GM18861 (cell line): ENCODE measurements around the gene PXDC1.

ENCODE experiments used
- ATAC-seq: cut with Tn5 transposase; IDR thresholded peaks from one replicate; pipeline ENCODE4 v1.9.1; 2021; ENCODE audit not compliant: unreplicated experiment

Gene PXDC1, protein sequence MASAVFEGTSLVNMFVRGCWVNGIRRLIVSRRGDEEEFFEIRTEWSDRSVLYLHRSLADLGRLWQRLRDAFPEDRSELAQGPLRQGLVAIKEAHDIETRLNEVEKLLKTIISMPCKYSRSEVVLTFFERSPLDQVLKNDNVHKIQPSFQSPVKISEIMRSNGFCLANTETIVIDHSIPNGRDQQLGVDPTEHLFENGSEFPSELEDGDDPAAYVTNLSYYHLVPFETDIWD

DNA sequence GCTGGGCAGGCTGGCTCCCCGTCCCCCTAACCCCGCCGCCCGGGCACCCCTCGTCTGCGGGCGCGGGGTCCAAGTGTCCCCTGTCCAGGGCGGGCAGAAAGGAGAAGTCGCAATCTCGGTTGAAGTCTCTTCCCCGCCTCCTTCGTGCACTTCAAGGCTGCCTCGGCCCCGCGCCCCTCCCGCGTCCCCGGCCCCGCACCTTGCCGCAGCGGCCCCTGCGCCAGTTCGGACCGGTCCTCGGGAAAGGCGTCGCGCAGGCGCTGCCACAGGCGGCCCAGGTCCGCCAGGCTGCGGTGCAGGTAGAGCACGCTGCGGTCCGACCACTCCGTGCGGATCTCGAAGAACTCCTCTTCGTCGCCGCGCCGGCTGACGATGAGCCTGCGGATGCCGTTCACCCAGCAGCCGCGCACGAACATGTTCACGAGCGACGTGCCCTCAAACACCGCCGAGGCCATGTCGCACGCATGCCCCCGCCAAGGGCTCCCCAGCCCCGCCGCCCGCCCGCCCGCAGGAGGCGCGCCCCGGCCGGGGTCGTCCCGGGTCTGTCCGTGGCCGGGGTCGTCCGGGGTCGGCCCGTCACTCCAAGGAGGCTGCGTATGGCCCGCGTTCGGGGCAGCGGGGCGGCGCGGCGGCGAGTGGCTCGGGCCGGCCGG is at the start of gene PXDC1:
TSS of gene PXDC1 (minus strand) at position 637 of the 653 bp plus-strand sequence. CDS start at position 455, 182 bp downstream.
- ATAC-seq = no peak

DNA sequence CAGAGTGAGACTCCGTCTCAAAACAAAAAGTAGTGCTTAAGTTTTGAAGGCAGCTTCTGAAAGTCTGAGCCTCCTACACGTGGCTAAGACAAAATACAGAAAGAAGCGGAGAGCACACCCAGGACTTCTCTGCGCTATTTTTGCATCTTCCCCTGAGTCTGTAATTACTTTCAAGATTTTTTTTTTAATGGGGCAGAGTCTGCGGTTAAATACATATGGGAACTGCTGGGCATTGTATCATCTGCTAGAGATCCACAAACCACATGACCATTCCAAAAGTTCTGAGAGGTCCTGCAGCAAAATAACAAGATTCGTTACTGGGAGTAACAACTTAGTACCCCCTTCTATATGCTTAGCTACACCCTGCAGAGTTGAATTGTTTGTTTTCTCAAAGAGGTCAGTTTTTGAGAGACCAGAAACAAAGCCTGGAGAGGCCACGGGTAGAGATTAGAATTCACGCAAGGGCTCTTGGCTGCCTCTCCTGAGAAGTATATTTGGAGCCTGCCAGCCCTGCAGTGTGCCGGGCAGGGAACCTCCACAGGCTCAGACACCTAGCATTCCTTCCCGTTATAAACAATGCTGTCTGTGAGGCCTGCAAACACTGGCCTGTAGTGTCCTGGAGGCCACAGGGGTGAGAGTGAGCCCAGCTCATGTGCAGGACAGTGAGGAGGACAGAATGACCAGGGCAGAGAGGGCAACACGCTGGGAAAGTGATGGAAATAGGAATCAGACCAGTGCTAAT is 49.5 kb upstream of the PXDC1 start:
- no peak for ATAC-seq

DNA sequence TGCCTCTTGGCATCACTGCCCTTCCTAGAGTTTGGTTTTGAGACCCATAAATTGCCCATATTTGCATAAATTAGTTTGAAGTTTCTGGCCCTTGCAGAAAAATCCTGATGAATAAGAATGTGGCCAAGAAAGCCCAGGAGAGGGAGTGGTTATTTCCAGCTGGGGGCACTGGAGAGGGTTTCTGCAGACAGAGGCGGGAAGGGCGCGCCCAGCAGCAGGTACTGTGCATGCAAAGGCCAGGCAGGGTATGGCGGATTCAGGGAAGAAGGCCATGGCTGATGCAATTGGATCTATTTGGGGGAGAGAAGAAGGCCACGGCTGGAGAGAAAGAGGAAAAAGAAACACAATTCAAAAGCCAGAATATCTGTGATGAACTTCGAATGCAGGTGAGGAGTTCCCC is 48.2 kb upstream of the PXDC1 start:
- no peak for ATAC-seq

DNA sequence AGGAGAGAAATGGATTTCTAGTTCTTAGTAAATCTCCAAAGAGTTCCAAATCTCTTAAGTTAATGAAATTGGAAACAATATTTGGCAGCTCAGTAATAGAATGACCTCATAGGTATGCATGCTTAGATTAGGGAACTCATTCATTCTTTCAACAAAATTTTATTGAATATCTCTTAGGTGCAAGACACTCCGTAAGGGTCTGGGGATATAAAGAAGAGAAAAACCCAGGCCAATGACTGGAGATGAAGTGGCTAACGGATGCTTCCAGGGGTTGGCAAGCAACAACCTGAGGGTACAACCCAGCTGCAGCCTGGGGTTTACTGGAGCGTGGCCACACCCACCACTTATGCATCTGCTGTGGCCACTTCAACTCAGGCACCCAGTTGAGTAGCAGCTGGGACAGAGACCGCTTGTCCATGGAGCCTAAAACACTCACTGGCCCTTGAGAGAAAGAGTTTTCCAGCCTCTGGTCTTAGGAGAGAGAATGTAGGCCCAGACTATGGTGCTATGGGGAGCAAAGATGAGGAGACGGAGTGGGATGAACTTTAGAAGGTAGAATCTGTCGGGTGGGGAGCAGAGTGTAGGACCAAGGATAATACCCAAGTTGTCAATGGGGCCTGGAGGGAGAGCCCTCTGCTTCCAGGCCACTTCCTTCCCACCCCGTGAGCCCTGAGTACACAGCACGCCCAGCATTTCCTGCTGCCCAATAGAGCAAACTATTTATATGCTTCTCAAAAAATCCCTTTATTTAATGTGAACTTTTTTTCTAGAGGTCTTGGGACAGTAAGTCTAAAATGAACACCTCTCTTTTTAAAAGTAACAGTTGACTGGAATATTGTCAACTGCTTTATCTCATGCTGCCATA is 46.8 kb upstream of the PXDC1 start:
- ATAC-seq = no peak

DNA sequence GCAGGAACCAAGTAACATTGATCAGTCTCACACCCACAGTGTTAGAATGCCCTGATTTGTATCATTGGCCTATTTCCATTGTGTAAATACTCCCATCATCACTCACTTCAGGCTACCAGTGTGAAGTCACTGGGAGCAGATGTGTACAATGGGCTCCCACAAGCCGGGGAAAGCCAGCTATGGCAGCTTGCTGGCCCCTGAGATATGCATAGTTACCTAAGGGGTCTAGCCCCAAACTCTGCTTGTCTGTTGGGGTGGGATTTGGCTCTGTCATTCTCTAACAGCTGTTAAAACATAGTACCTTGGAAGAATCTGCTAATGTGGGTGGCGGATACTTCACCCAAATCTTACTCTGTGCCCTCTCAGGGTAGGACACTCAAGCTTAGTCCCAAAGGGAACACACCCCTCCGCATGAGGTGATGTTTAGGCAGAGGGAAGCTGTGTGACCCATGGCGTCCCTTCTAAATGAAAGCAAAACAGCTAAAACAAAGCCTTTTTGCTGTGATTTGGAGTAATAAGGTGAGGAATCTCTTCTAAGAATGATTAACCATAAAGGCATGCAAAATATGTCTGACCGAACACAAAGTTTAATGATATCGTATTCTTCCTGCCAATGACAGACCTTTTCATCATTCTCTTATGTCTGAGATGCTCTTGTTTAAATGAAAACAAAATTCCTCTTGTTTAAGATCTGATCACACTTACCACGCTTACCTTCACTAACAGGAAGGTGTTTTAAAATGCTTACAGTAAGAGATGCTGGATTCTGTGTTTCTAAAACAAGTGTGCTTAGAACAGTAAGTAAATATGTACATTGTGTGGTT is 45.9 kb upstream of the PXDC1 start:
- ATAC-seq = no peak

DNA sequence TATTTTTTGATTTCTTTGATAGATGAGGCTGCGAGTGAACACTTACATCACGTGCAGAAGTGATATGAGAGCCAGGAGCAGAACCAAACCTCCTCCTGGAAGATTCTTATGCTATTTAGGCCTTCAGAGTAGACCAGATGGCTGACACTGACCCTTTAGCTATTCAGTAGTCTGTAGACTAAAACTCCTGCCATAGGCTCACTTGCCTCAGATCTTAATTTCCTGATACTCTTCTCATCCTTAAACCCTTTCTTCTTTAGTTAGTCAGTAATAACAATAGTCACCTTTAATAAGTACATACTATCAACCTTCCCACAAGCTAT is 45.2 kb upstream of the PXDC1 start:
- no peak for ATAC-seq

DNA sequence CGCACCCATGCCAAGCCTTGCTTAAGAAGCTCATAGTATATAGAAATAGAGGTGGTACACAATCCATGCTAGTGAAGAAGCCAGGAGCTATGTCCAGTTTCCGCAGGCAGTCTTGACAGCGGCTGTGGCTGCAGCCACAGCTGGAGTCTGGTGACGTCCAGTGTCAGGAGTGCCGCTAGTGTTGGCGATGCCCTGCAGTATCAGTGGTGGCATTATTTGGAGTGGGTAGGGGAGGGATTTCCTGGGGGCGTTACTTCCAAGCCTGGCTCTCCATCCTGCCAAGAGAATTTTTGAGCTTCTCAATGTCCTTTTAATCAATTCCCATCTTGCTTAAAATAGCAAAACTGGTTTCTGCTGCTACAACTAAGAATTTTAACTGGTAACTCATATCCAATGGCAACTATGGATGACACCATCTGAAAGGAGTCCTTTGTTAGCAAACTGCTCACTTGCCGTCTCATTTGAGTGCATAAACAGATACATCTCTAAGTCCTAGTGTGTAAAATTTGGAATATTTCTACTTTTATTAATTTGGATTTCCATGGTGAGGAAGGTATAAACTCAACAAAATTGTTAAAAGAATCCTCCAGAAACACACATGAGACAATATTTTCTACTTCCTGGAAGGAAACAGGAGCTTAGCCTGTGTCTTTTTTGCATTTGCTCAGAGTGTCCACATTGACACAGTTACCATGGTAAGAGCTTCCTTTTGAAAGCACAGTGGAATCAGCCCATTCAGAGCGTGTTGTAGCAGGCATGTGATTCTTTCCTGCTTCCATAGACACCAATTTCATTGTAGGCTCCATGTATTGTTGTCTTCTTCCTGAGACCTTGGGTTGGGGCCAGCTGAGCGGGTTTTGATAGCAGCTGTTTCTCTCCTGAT is 44.6 kb upstream of the PXDC1 start:
- ATAC-seq = no peak

DNA sequence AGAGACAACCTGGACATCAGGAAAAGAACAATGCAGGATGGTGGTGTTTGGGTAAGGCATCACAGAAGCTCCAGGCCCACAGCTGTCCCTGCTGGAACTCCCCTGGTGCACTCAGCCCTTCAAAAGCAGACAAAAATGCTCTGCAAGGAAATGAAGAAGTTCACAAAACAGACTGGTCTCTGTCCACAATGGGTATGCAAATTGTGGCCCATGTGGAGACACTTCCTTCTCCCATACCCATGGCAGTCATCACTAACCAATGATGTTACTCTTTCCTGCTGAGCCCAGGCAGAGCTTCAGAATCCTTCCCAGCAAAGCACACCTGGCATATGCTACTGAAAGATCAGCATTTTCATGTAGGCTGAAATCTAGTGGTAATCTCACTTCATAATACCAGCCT is 42.6 kb upstream of the PXDC1 start:
- ATAC-seq = peak; percentile 63

DNA sequence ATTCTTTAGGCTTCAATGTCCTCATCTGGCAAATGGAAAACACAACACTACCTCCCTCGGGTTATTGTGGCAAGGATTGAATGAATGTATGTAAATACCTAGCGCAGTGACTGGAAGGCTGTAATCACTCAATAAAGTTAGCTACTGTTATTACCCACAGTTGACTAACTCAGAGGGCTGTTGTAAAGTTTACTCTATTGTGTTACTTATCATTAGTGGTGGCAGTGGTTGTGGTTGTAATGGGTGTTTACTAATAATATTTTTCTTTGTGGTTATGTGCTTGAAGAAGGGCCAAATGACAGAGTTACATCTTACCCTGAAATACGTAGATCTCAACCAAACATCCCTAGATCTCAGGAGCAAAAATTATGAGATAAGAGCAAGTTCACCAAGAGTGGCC is 42.0 kb upstream of the PXDC1 start:
- peak; percentile 50 for ATAC-seq

DNA sequence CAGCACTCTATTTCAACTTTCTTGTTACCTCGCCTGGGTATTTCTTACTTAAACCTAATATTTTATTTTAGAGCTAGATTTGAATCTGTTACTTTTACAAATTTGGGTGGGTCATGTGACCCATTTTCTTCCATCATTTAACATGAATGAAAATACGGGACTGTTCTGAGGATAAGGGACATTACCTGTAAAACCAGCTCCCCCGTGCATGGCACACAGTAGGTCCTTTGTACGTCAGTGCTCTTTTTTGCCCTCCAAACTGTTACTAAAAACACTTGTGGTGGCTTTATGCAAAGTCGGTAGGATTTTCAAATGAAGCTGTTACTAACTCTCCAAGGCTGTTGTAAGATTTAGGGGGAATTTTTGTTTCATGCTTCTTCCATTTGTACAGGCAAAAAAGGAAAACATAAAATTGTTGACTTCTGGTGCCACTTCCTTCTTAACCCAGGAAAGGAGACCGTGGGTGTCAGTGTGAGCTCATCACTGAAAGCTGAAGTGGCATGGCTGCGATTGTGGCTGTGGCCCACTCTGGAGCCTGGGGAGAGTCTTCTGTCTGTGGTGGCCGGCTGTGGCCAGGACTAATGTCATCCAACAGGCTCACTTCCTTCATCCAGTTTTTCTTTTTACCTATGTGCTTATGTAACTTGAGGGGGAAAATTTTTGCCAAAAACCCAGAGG is 40.2 kb upstream of the PXDC1 start:
- no peak for ATAC-seq

DNA sequence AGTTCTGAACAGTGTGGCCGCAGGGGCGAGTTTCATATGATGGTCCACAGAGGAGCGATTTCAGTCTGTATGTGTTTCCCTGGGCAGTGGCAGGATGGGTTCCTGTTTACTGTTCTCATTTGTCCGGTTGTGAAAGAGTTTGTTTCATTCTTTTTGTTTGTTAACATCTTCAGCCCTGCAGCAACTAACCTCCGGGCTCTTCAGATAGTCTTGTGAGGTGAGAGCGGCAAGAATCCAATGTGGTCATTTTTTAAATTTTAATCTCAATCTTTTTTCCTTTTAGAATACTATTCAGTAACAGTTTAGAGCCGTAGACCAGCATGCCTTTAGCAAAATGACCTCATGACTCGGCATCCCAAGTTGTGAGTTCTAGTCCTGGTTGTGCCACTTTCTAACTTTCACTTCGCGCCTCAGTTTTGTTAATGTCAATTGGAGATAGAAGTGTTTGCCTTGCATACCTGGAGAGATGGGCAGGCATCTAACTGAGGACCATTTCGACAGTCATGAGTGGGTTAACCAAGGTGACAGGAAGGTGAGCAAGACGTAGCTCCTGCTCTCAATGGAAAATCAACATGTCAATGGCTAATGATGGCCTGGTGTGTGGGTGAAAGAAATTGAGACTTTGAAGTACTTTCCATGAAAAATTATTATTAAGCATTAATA is 38.5 kb upstream of the PXDC1 start:
- ATAC-seq = no peak

DNA sequence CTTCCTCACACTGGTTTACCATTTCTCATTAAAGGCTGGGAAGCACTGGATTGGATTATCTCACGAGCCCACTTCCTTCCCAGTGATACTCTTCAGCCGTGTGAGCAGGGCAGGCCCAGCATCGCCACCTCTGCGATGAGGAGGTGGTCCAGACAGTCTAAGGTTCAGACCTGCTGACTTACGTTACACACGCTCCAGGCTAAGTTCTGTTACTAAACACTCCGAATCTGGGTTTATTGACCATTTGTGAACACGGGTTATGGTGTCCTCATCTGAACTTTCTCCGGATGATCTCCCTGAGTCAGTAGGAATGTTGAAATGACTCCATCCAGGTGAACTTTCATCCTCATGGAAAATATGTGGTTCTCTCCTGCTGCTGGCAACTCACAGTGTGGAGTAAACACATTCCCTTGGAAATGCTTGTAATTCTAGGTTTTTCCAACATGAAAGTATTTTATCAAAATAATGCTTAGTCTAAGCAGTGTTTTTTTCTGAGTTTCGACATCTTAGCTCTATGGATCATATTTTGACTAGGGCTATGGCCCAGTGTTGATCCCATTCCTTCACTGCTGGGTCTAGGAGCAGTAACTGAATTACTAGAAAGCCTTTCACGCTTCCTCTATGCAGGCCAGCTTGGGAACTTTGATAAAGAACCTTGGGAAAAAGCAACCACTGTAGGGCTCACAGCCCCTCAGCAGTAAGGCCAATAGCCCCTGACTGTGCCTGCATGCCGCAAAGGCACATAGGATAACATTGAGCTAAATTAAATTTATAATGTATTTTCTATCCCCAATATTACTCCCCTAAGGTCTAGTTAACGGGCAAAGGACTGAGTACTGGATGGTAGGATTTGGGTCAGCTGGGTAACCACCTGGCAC is 37.7 kb upstream of the PXDC1 start:
- no peak for ATAC-seq

DNA sequence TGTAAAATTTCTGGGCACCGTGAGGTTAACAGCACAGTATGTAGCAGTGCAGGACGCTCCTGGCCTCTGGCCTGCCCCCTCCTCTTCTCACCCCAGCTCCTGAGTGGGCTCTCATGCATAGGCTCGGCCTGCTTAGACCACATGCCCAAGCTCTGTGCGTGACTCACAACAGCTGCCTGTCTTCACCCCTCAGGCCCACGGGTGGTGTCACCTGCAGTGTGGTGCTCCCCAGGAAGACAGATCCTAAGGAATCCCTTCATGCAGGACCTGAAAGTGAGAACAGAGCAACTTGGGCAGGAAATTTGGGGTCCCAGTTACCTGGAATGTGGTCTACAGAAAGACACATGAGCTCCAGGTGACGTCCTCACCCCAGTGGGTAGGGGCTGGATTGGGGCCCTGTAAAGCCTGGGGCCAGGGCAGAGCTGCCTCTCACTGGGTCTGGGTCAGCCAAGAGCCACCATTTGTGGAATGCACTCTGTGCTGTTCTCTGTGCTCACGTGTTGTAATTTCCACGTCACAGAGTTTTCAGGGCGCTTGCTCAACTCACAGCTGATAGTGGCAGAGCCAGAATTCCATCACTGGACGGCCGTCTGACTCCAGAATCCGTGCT is 37.0 kb upstream of the PXDC1 start:
- ATAC-seq = no peak

DNA sequence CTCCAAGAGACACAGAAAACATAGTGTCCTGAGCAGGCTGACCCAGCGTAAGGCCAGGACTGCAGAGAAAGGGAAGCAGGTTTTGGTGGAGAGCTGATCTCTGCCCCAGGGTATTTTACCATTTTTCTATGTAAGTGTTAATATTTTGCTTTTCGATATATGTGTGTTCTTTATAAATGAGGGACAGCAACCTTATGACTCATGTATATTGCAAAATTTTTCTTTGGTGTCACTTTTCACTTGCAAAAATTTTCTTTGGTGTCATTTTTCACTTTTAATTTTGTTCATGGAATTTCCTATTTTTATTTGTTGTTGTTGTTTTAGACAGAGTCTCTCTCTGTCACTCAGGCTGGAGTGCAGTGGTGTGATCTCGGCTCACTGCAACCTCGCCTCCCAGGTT is 34.6 kb upstream of the PXDC1 start:
- ATAC-seq = no peak

DNA sequence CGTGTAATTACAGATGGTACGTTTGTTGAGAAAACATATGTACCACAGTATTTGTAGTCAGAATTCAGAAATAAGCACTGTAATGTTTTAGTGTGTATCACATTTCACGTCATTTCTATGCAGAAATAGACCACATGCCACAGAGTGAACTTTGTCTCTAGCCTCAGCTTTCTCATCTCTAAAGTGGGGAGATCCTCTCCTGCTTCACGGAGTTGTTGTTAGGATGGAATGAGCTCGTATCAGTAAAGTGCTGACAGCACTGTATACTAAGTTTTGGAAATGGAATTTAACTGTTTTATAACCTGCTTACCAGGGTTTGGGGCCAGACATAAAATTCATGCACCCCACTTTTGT is 34.2 kb upstream of the PXDC1 start:
- no peak for ATAC-seq

DNA sequence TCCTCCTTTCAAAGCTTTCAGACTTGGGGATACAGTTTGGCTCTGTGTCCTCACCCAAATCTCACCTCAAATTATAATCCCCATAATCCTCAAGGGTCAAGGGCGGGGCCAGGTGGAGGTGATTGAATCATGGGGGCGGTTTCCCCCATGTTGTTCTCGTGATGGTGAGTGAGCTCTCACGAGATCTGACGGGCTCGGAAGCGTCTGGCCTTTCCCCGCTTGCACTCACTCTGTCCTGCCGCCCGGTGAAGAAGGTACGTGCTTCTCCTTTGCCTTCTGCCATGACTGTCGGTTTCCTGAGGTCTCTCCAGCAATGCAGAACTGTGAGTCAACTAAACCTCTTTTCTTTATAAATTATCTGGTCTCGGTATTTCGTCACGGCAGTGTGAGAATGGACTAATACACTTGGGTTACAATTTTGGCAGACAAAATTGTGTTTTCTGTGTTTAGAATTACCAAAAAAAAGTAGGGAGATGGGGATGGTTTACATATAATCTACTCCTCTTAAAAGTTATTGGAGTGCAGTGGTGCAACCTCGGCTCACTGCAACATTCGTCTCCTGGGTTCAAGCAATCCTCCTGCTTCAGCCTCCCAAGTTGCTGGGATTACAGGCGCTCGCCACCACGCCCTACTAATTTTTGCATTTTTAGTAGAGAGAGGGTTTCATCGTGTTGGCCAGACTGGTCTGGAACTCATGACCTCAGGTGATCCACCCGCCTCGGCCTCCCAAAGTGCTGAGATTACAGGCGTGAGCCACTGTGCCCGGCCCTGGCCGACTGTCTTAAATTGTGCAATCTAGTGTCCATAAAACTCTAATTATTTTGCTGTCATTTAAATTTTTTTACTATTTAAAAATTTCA is 33.6 kb upstream of the PXDC1 start:
- no peak for ATAC-seq
